HG03378 (cell line): Measurements from ENCODE around the gene CBX3.
"Not testable (repeated sequence)": the region's sequence is repeated elsewhere in the genome, so short reads cannot be mapped to it uniquely, and the experiment has no call there.

ENCODE experiments used
- ATAC-seq: cut with Tn5 transposase; IDR thresholded peaks from one replicate; pipeline ENCODE4 v1.9.1; 2021; ENCODE audit warnings: mild to moderate bottlenecking, moderate library complexity; ENCODE audit not compliant: unreplicated experiment

The CBX3 gene

DNA sequence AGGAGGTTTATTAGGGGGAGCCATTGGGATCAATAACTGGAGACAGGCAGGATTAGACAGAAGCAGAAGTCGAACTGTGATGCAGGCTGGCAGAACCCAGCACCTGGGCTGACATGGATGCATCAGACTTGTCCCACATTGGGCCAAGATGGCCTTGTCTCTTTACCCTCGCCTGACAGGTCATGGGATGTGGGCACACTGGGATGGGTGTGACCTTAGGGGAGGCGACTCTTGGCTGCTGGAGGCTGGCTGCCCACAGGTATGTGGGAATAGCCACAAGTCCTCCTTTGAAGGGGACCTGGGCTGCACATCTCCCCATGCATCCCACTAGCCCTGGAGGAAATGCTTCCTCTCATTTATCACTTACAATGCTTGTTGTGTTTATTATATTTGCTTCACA lies 32.3 kb upstream of the CBX3 start:
- ATAC-seq: no peak

DNA sequence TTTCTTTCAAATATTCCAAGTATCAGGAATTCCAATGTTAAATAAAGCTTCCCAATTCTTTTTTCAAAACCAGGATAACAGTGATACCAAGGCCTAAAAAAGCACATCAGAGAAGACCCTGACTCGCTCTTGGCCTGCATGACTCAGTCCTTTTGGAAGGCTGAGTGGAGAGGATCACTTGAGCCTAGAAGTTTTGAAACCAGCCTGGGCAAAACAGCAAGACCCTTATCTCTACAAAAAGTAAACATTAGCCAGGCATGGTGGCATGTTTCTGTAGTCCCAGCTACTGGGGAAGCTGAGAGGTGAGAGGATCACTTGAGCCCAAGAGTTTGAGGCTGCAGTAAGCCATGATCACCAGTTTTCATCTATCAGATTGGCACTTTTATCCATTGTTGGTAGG lies 30.9 kb upstream of the CBX3 start:
- no peak for ATAC-seq

- ATAC-seq: no peak
These were observed 29.9 kb upstream of the CBX3 start for GRCh38 chr7:26171601-26172000.

DNA sequence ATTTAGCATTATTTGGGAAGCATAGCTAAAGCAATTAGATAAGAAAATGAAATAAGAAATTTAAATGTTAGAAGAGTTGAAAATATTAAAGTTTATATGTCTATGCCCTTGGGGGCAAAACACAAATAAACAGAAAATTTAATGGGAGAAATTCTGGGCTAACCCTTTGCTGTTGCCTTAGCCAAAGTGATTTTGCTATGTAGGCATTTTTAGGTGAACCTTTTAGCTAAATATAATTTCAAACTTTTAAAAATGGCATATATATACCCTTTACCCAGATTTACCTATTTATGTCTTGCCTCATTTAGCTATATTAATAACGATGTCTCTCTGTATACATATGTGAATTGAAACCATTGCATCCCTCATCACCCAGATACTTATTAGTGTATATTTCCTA lies 29.5 kb upstream of the CBX3 start:
- no peak for ATAC-seq

- ATAC-seq: not testable (repeated sequence)
These were observed 25.6 kb upstream of the CBX3 start for GRCh38 chr7:26175903-26176302.

- not testable (repeated sequence) for ATAC-seq
These were observed 24.8 kb upstream of the CBX3 start for GRCh38 chr7:26176696-26177095.

DNA sequence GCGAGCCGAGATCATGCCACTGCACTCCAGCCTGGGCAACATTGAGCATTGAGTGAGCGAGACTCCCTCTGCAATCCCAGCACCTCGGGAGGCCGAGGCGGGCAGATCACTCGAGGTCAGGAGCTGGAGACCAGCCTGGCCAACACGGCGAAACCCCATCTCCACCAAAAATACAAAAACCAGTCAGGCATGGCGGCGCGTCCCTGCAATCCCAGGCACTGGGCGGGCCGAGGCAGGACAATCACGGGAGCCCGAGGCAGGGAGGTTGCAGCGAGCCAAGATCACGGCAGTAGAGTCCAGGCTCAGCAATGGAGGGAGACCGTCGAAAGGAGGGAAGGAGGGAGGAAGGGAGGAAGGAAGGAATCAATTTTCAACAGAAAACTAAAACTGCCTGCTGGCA lies 24.3 kb upstream of the CBX3 start:
- not testable (repeated sequence) for ATAC-seq

DNA sequence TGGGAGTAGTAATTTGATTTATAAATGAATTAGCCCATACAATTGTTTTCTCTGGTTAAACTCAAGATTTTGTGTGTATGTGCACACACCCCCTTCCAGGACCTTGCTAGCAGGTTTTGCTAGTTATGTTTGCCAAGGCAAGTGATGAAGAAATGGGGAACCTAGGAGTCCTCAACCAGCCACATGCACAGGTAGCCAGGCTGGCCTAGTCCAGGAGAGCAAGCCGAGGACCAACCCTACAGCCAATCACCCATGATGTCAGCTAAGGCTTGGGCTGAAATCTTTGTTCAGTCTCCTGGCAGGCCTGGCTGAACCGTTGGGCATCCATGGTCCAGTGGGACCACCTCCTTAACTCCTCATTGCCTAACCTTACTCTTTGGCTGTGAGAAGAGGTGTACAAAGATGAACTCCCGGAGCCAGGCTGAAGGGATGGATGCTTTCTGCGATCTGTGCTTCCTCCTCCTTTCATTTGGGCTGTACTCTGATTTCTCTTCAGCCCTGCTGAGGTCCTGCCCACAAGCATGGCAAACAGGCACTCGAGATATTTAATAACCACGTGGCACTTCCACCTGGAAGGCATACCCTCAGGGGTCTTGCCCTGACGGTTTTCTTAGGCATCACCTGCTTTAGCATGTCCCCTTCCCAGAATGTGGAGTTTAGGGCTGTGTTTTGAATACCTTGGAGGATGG lies 23.1 kb upstream of the CBX3 start:
- ATAC-seq: no peak

GRCh38 chr7:26179422-26179821 lies 22.1 kb upstream of the CBX3 start:
- no peak for ATAC-seq

- ATAC-seq: no peak
These were observed 21.6 kb upstream of the CBX3 start for GRCh38 chr7:26179826-26180497.

DNA sequence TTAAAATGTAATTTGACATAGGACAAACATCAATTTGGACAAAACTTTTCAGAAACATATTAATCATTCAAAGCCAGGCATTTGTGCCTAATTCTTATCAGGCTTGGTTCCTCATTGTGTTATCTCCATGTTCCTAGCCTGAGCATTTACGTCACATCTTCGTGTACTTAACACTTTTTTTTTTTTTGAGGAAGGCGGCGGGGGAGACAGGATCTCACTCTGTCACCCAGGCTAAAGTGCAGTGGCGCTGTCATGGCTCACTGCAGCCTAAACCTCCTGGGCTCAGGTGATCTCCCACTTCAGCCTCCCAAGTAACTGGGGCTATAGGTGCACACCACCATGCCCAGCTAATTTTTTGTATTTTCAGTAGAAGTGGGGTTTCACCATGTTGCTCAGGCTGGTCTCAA lies 20.8 kb upstream of the CBX3 start:
- ATAC-seq: no peak

- no peak for ATAC-seq
These were observed 19.9 kb upstream of the CBX3 start for GRCh38 chr7:26181474-26182227.

GRCh38 chr7:26182283-26182682 lies 19.3 kb upstream of the CBX3 start:
- ATAC-seq: no peak

DNA sequence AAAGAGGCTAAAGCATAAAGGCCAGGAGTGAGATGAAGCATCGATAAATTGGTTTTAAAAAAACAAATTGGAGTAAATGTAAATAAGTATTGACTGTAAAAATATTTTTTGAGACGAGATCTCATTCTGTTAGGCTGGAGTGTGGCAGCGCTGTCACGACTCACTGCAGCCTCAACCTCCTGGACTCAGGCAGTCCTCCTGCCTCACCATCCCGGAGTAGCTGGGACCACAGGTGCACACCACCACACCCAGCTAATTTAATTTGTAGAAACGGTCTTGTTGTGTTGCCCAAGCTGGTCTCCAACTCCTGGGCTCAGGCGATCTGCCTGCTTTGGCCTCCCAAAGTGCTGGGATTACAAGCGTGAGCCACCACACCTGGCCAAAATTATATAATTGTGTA lies 18.8 kb upstream of the CBX3 start:
- no peak for ATAC-seq

DNA sequence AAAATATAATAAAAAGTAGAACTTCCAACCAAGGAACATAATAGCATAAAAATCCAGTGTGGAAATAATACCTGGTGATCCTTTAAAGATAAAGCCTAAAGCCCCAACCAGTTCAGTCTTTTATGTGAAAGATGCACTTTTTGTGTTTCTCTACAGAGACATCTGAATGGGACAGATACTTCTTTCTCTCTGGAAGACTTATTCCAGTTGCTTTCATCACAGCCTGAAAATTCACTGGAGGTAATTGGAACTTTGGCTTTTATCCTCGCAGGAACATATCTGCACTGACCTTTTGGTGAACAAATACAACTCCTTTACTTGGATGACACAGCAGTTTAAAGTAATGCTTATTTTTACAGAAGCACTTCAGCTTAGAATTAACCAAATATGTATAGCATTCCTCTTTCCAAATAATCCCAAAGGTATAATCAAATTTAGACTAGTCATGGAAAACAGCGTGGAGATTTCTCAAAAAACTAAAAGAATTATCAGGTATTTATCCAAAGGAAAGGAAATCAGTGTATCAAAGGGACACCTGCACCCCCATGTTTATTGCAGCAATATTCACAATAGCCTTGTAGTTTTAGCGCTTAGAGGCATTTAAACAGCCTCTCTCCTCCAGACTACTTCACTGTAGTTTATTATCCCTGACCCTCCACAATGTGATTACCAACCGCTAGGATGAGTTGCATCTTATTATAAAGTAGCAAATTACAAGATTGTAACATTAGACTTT lies 17.8 kb upstream of the CBX3 start:
- ATAC-seq: no peak

DNA sequence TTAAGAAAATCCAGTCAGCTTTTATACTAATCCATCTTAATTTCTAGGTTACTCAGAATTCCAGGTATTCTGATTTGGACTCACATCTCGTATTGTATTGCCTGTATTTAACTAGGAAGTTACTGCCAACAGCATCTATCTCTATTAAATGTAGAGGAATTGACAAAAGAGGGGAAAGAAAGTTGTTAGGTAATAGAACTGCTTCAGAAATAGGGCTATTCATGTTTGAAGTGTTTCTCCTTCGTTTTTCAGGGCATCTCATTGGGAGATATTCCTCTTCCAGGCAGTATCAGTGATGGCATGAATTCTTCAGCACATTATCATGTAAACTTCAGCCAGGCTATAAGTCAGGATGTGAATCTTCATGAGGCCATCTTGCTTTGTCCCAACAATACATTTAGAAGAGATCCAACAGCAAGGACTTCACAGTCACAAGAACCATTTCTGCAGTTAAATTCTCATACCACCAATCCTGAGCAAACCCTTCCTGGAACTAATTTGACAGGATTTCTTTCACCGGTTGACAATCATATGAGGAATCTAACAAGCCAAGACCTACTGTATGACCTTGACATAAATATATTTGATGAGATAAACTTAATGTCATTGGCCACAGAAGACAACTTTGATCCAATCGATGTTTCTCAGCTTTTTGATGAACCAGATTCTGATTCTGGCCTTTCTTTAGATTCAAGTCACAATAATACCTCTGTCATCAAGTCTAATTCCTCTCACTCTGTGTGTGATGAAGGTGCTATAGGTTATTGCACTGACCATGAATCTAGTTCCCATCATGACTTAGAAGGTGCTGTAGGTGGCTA lies 17.1 kb upstream of the CBX3 start:
- ATAC-seq: not testable (repeated sequence)

- no peak for ATAC-seq
These were observed 16.3 kb upstream of the CBX3 start for GRCh38 chr7:26185131-26185843.

DNA sequence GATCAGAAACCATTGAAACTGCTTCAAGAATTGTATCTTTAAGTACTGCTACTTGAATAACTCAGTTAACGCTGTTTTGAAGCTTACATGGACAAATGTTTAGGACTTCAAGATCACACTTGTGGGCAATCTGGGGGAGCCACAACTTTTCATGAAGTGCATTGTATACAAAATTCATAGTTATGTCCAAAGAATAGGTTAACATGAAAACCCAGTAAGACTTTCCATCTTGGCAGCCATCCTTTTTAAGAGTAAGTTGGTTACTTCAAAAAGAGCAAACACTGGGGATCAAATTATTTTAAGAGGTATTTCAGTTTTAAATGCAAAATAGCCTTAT lies 15.7 kb upstream of the CBX3 start:
- no peak for ATAC-seq

GRCh38 chr7:26186364-26187311 lies 14.9 kb upstream of the CBX3 start:
- ATAC-seq: no peak
